HG03108 (cell line): ENCODE results near the gene SGO1.
"Not testable (repeated sequence)": the region's sequence is repeated elsewhere in the genome, so short reads cannot be mapped to it uniquely, and the experiment has no call there.

Experiments
- ATAC-seq: cut with Tn5 transposase; IDR thresholded peaks from one replicate; pipeline ENCODE4 v1.9.1; 2021; ENCODE audit warnings: moderate library complexity; ENCODE audit not compliant: unreplicated experiment

SGO1 gene

GRCh38 chr3:20185679-20186599, at the start of gene SGO1:
Gene SGO1 (minus strand): TSS chr3:20186206. CDS start chr3:20184027, 2,179 bp downstream.
- peak; percentile 95 for ATAC-seq

- ATAC-seq, result no peak
Observed at GRCh38 chr3:20235796-20236195, 49.8 kb upstream of the SGO1 start.

- no peak for ATAC-seq
Observed at GRCh38 chr3:20232906-20233780, 47.1 kb upstream of the SGO1 start.

GRCh38 chr3:20230954-20231353, 44.9 kb upstream of the SGO1 start:
- ATAC-seq, result no peak

GRCh38 chr3:20225769-20226168, 39.8 kb upstream of the SGO1 start:
- no peak for ATAC-seq

- no peak for ATAC-seq
Observed at GRCh38 chr3:20222274-20222673, 36.3 kb upstream of the SGO1 start.

- ATAC-seq, result no peak
Observed at GRCh38 chr3:20218215-20218614, 32.2 kb upstream of the SGO1 start.

GRCh38 chr3:20215636-20216035, 29.6 kb upstream of the SGO1 start:
- no peak for ATAC-seq

- not testable (repeated sequence) for ATAC-seq
Observed at GRCh38 chr3:20213491-20213890, 27.5 kb upstream of the SGO1 start.

GRCh38 chr3:20207945-20208344, 21.9 kb upstream of the SGO1 start:
- ATAC-seq, result not testable (repeated sequence)

- not testable (repeated sequence) for ATAC-seq
Observed at GRCh38 chr3:20205898-20206297, 19.9 kb upstream of the SGO1 start.

- no peak for ATAC-seq
Observed at GRCh38 chr3:20201143-20201542, 15.1 kb upstream of the SGO1 start.

GRCh38 chr3:20197775-20198174, 11.8 kb upstream of the SGO1 start:
- ATAC-seq, result no peak

- ATAC-seq, result no peak
Observed at GRCh38 chr3:20194793-20195460, 8.9 kb upstream of the SGO1 start.

GRCh38 chr3:20190991-20191390, 5.0 kb upstream of the SGO1 start:
- no peak for ATAC-seq

GRCh38 chr3:20186600-20187004, 596 bp upstream of the SGO1 start:
- peak; percentile 0 for ATAC-seq

- ATAC-seq, result no peak
Observed at GRCh38 chr3:20185331-20185678, 701 bp downstream of the SGO1 start.

- no peak for ATAC-seq
Observed at GRCh38 chr3:20182206-20182605, 3.8 kb downstream of the SGO1 start.

- ATAC-seq, result no peak
Observed at GRCh38 chr3:20181276-20181675, 4.7 kb downstream of the SGO1 start.

- no peak for ATAC-seq
Observed at GRCh38 chr3:20173844-20174410, 12.1 kb downstream of the SGO1 start.

- ATAC-seq, result no peak
Observed at GRCh38 chr3:20161714-20162113, 24.3 kb downstream of the SGO1 start.
